Activated CD4-positive, alpha-beta T cell treated with anti-CD3 and anti-CD28 coated beads, Interleukin-2, amount 10 ng/mL, durations not matched to agents 7 days and 5 days (primary cell): ENCODE data around the gene NBEAL2. TPM values are rescaled to one million over a fixed set of nuclear protein-coding genes. Genes with fewer than 3 reads are reported as not detected.
"Not testable (repeated sequence)": the region's sequence is repeated elsewhere in the genome, so short reads cannot be mapped to it uniquely, and the experiment has no call there.

Experiments
- CTCF ChIA-PET: fragments of 350-600 bp; sonication (Branson Sonifier 250); formaldehyde crosslinking; loops from one replicate; lab custom pipeline; 2021; ENCODE audit warnings: antibody characterized with exemption; lab: Charles Lee
- POLR2A ChIA-PET: fragments of 350-600 bp; sonication (Branson Sonifier 250); formaldehyde crosslinking; loops from one replicate; lab custom pipeline; 2021; ENCODE audit warnings: antibody characterized with exemption; lab: Charles Lee
- DNase-seq: peaks from one replicate; pipeline ENCODE4 v3.0.0-alpha.2; 2020
- H3K27ac Mint-ChIP-seq: one replicate; pipeline ENCODE4 v1.8.0; 2021; ENCODE audit warnings: mild to moderate bottlenecking, moderate library complexity, mixed read lengths
- H3K27me3 Mint-ChIP-seq: one replicate; pipeline ENCODE4 v1.8.0; 2021; ENCODE audit warnings: mixed read lengths
- H3K36me3 Mint-ChIP-seq: one replicate; pipeline ENCODE4 v1.8.0; 2021; ENCODE audit warnings: low read depth, mixed read lengths
- H3K4me1 Mint-ChIP-seq: one replicate; pipeline ENCODE4 v1.8.0; 2021; ENCODE audit warnings: mixed read lengths
- H3K4me3 Mint-ChIP-seq: one replicate; pipeline ENCODE4 v1.8.0; 2021; ENCODE audit warnings: mild to moderate bottlenecking, moderate library complexity, mixed read lengths
- H3K9me3 Mint-ChIP-seq: one replicate; pipeline ENCODE4 v1.8.0; 2021; ENCODE audit warnings: mixed read lengths
- total RNA-seq, 2 experiments: library from RNA; stranded (reverse); gene quantifications; one replicate each; pipeline ENCODE4 v1.2.3, GENCODE V29; 2021

NBEAL2 gene
- total RNA-seq, 2 experiments from 2014 or later = 194 to 212 TPM

DNA sequence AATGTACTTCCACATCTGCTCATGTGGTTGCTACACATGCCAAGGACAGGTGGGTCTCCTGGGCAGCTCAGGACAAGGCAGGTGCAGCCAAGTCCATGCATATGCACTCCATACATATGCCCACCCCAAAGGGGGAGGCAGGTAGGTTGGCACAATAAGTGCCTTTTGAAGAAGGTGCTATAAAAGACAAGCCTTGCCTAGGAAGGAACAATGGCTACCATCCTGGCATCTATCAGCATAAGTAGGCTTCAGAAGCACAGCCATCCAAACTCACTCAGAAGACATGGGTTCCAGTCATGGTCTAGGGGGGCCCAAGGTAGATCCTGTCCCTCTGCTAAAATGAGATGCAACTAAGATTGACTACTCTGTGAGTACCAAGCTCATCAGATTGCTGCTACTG is 34.6 kb downstream of the NBEAL2 start:
- Mint-ChIP-seq H3K4me3 (no peak overlapping the region), H3K36me3 (peaks cover 23% of the 10 kb centered on the region), H3K4me1 (peaks cover 47% of the 10 kb centered on the region), H3K27me3 (no peaks in the 10 kb centered on the region), H3K27ac (no peak overlapping the region), H3K9me3 (no peaks in the 10 kb centered on the region)
- no peak for DNase-seq
- POLR2A ChIA-PET = no interaction called here
- CTCF ChIA-PET = no interaction called here

GRCh38 chr3:47015151-47015550 is 35.7 kb downstream of the NBEAL2 start:
- peaks cover 30% of the 10 kb centered on the region for H3K36me3 Mint-ChIP-seq
- H3K9me3 Mint-ChIP-seq = no peaks in the 10 kb centered on the region
- POLR2A ChIA-PET = no interaction called here
- CTCF ChIA-PET = no interaction called here
- no peaks in the 10 kb centered on the region for H3K27me3 Mint-ChIP-seq
- peaks cover 55% of the 10 kb centered on the region for H3K4me1 Mint-ChIP-seq
- no peak for DNase-seq
- no peak overlapping the region for H3K4me3 Mint-ChIP-seq
- peak overlapping the region; percentile 48 for H3K27ac Mint-ChIP-seq

DNA sequence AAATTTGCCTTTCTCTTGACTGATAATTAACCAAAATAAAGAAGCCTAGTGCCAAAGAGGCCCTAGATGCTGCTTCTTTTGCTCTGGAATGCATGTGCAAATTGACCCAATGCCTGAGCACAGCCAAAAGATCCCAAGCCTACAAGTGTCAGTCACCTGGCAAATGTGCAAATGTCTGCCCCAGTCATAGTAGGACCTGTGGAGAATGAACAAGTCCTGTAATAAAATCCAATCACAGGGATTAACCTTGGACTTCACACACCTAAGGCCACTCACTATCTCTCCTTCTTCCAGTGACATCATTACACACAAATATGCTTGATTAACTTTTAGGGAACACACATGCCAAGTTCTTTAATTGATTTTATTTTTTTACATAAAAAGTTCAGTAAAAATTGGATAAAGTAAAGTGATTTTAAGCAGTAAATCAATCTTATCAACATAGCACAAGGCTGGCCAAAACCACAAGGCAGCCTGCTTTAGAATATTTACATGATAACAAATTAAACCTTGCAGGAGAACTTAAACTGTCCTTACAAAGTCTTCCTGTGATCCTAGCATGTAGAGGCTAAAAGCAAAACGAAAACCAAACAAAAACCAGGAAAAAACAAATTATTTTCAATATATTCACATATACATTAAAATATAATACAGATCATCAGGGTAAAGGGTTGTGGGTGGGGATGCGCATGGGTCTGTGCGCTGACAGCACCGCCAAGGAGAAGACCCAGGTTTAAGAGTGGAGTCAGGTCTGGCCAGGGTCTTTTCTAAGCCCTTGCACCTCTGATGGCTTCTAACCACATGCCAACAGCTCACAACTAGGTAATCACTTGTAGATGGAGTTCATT is 36.8 kb downstream of the NBEAL2 start:
- ChIA-PET POLR2A (no interaction called here), CTCF (interaction anchor here (1.3 kb wide), 1 partner anchor 10 kb away, joined by 7 read pairs; no protein-coding TSS in a partner anchor)
- H3K27me3 Mint-ChIP-seq = no peaks in the 10 kb centered on the region
- no peak overlapping the region for H3K4me3 Mint-ChIP-seq
- DNase-seq = no peak
- H3K27ac Mint-ChIP-seq = peak overlapping the region; percentile 67
- H3K9me3 Mint-ChIP-seq = no peaks in the 10 kb centered on the region
- H3K36me3 Mint-ChIP-seq = peaks cover 29% of the 10 kb centered on the region
- peaks cover 57% of the 10 kb centered on the region for H3K4me1 Mint-ChIP-seq

GRCh38 chr3:47016934-47017435 is 37.5 kb downstream of the NBEAL2 start:
- DNase-seq = peak; percentile 43
- ChIA-PET POLR2A (no interaction called here), CTCF (interaction anchor here (1.3 kb wide), 3 partner anchors 11 to 99 kb away, joined by 3 to 7 read pairs (median 4); no protein-coding TSS in a partner anchor)
- peak overlapping the region; percentile 67 for H3K27ac Mint-ChIP-seq
- H3K9me3 Mint-ChIP-seq = no peaks in the 10 kb centered on the region
- H3K27me3 Mint-ChIP-seq = no peaks in the 10 kb centered on the region
- no peak overlapping the region for H3K4me3 Mint-ChIP-seq
- H3K4me1 Mint-ChIP-seq = peaks cover 57% of the 10 kb centered on the region
- peaks cover 29% of the 10 kb centered on the region for H3K36me3 Mint-ChIP-seq

GRCh38 chr3:47017504-47018268 is 38.2 kb downstream of the NBEAL2 start:
- Mint-ChIP-seq H3K27me3 (no peaks in the 10 kb centered on the region), H3K4me3 (no peak overlapping the region), H3K4me1 (peaks cover 56% of the 10 kb centered on the region), H3K36me3 (peaks cover 29% of the 10 kb centered on the region), H3K27ac (peak overlapping the region; percentile 67), H3K9me3 (no peaks in the 10 kb centered on the region)
- CTCF ChIA-PET = interaction anchor here (1.3 kb wide), 3 partner anchors 11 to 100 kb away, joined by 3 to 7 read pairs (median 4); no protein-coding TSS in a partner anchor
- POLR2A ChIA-PET = no interaction called here
- peak; percentile 6 for DNase-seq

DNA sequence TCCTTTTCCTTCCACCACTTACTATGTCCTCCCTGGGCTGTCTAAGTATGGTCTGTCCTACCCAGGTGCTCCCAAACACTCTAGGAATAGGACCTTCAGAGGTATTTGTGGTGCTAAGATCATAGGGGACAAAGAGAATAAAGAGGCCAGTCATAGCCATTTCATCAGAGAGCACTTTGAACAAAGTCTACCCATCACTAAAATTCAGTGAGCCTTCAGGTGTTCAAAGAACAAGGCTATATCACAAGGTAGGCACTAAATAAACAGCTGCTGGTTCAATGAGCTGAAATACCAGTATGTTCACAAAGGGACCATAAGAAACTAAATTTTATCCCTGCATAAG is 38.8 kb downstream of the NBEAL2 start:
- ChIA-PET POLR2A (no interaction called here), CTCF (interaction anchor here (1.2 to 1.3 kb wide), 3 partner anchors 10 to 100 kb away, joined by 3 to 5 read pairs (median 4); no protein-coding TSS in a partner anchor)
- Mint-ChIP-seq H3K4me3 (no peak overlapping the region), H3K36me3 (peaks cover 29% of the 10 kb centered on the region), H3K9me3 (no peaks in the 10 kb centered on the region), H3K27ac (no peak overlapping the region), H3K4me1 (peaks cover 55% of the 10 kb centered on the region), H3K27me3 (no peaks in the 10 kb centered on the region)
- DNase-seq = no peak

DNA sequence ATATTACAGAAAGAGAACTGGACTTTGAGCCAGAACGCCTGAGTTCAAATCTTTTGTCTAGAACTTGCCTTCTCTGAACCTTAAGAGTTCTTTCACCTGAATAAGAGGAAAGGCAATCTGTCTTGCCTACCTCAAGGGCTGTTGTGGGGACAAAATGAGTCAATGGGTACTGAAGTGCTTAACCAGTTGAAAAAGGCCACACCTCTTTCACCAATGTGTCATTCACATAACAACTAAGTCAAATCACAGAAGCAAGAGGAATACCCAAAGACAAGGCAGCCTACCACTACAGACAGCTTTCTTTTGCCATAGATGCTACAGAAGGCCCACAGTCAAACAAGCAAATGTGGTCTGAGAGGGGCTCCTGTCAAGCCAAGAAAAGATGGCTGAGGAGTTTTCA is 39.7 kb downstream of the NBEAL2 start:
- no peak overlapping the region for H3K4me3 Mint-ChIP-seq
- no peaks in the 10 kb centered on the region for H3K27me3 Mint-ChIP-seq
- H3K9me3 Mint-ChIP-seq = no peaks in the 10 kb centered on the region
- DNase-seq = peak; percentile 31
- H3K4me1 Mint-ChIP-seq = peaks cover 55% of the 10 kb centered on the region
- peak overlapping the region; percentile 34 for H3K27ac Mint-ChIP-seq
- ChIA-PET POLR2A (interaction anchor here (0.6 kb wide), 1 partner anchor 137 kb away, joined by 3 read pairs; no protein-coding TSS in a partner anchor), CTCF (interaction anchor here (1.0 to 2.6 kb wide), 4 partner anchors 9 to 69 kb away, joined by 3 to 12 read pairs (median 4); no protein-coding TSS in a partner anchor)
- peaks cover 27% of the 10 kb centered on the region for H3K36me3 Mint-ChIP-seq

DNA sequence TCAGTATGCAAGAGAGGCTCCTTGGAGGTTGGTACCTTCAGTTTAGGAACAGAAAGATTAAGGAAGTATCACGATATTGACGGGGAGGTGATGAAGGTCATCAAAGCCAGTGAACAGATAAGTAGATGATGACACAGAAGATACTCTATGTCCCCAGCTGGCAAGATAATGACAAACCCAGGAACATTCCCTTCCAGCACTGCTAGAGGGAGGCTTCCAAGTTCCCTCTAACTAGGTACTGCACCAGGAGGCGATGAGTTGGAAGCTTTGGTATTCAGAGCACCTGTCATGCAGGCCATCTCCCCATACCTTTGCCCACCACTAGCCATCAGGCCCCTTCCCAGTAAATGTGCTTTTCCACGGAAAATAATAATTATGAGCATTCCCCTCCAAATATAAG is 40.8 kb downstream of the NBEAL2 start:
- no peaks in the 10 kb centered on the region for H3K9me3 Mint-ChIP-seq
- peaks cover 24% of the 10 kb centered on the region for H3K36me3 Mint-ChIP-seq
- peaks cover 58% of the 10 kb centered on the region for H3K4me1 Mint-ChIP-seq
- ChIA-PET CTCF (interaction anchor here (1.0 to 2.6 kb wide), 4 partner anchors 11 to 303 kb away, joined by 3 to 12 read pairs (median 6); no protein-coding TSS in a partner anchor), POLR2A (interaction anchor here (0.7 kb wide), 1 partner anchor 25 kb away, joined by 3 read pairs; no protein-coding TSS in a partner anchor)
- H3K27me3 Mint-ChIP-seq = no peaks in the 10 kb centered on the region
- DNase-seq = no peak
- H3K27ac Mint-ChIP-seq = peak overlapping the region; percentile 44
- H3K4me3 Mint-ChIP-seq = no peak overlapping the region

DNA sequence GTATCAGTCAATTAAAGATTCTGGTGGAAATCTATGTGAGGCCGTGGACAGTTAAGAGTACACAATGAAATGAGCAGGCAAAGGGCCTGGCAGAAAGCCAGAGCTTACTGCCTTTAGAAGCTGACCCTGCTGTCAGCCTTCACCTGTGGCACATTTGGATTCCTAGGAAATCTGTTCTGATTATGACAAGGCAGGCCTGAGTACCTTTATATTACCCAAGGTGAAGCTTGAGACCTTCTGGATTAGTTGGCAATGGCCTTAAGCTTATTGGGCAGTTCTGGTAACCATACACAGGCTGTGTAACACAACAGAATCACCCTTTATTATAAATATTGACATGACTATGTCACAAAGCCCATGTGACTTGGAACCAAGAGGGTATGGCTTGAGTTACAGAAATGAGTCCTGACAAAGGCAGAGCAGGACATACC is 43.2 kb downstream of the NBEAL2 start:
- Mint-ChIP-seq H3K36me3 (peaks cover 22% of the 10 kb centered on the region), H3K4me3 (no peak overlapping the region), H3K4me1 (peaks cover 40% of the 10 kb centered on the region), H3K27me3 (no peaks in the 10 kb centered on the region), H3K9me3 (no peaks in the 10 kb centered on the region), H3K27ac (no peak overlapping the region)
- ChIA-PET CTCF (interaction anchor here (0.6 to 1.4 kb wide), 4 partner anchors 10 to 399 kb away, joined by 3 read pairs; no protein-coding TSS in a partner anchor), POLR2A (interaction anchor here (0.6 kb wide), 1 partner anchor 74 kb away, joined by 6 read pairs; no protein-coding TSS in a partner anchor)
- DNase-seq = no peak

DNA sequence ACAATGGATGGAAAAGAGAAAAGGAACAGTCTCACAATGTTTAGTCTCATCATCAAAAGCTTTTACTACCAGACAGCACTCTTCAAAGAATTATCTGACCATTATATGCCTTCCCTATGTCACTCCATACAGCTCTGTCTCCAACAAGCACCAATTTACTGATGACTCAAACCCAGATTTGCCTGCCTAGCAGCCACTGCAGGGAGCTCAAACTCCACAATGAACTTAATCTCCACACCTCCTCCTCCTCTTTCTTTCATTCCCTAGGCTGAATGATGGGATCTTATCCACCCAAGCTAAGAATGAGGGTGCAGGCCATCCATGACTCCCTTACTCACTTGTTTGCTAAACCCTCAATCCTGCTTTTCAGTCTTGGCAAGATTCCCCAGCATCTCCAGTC is 45.5 kb downstream of the NBEAL2 start:
- Mint-ChIP-seq H3K27me3 (no peaks in the 10 kb centered on the region), H3K4me3 (no peak overlapping the region), H3K36me3 (peaks cover 18% of the 10 kb centered on the region), H3K9me3 (no peaks in the 10 kb centered on the region), H3K27ac (no peak overlapping the region), H3K4me1 (peaks cover 20% of the 10 kb centered on the region)
- no peak for DNase-seq
- ChIA-PET CTCF (no interaction called here), POLR2A (no interaction called here)

GRCh38 chr3:47026432-47026831 is 47.0 kb downstream of the NBEAL2 start:
- POLR2A ChIA-PET = not testable (repeated sequence)
- peaks cover 16% of the 10 kb centered on the region for H3K36me3 Mint-ChIP-seq

DNA sequence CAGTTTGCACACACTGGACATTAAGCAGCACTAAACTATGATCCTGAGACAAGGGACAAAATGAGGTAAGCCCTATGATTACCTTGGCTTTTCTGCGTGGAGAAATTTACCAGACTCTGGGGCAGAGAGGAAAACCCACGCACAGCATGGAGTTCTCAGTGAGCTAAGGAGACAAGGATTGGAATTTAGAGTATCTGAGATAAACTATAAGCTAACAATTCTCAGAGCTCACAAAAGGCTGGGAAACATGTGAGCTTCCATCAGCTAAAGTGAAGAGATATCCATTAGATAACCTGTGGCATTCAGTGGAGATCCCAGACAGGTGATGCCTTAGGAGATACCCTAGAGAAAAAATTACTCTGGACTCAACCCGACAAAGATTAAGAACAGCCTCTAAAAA is 48.7 kb downstream of the NBEAL2 start:
- ChIA-PET CTCF (interaction anchor here (0.6 to 1.6 kb wide), 2 partner anchors 9 to 261 kb away, joined by 3 to 5 read pairs; no protein-coding TSS in a partner anchor), POLR2A (no interaction called here)
- Mint-ChIP-seq H3K4me3 (no peak overlapping the region), H3K27me3 (no peaks in the 10 kb centered on the region), H3K4me1 (peaks cover 27% of the 10 kb centered on the region), H3K27ac (no peak overlapping the region), H3K36me3 (peaks cover 19% of the 10 kb centered on the region), H3K9me3 (no peaks in the 10 kb centered on the region)
- DNase-seq = no peak

More at GRCh38 chr3:47026432-47026831, 47.0 kb downstream of the NBEAL2 start:
- peaks cover 23% of the 10 kb centered on the region for H3K4me1 Mint-ChIP-seq
- CTCF ChIA-PET, H3K27ac Mint-ChIP-seq, H3K4me3 Mint-ChIP-seq, H3K9me3 Mint-ChIP-seq, H3K27me3 Mint-ChIP-seq, DNase-seq: not testable (repeated sequence)
